ENCODE results near the gene TBC1D21.

TBC1D21 gene

DNA sequence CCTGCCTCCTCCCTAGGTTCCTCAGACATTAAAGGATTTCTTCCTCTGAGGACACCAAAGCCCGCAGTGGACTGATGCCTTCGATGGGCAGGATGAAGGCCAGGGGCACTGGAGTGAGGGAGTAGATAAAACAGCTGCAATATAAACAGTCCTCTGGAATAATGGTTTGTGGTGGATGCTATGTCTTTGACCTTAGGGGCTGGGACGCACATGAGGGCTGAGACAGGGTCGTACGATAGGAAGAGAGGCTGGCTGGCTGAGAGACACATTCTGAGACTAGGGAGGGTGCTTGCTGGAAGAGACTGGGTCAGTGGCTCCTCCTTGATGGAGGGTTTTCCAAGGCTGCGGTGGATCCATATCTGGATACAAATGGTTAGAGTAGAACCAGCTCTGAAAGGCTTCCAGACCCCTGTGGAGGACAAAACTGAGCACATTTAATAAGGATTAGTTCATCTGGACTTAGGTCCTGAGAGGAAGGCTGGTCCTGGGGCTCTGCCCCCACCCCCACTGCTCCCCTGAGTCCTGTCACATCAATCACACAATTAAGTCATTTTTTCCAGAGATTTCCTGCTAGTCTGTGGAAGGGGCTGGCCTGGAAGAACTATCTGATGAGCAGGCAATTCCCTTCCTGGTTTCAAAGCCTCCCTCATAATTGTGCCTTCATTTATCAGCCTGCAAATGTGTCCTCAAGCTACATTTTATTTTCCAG, 15.8 kb downstream of the TBC1D21 start:
- DNase-seq (ENCODE audit: low read depth), result no peak

- no peak for DNase-seq (ENCODE audit: low read depth)
Observed at GRCh38 chr15:73889762-73890124, 16.4 kb downstream of the TBC1D21 start.

GRCh38 chr15:73891328-73892315, 18.3 kb downstream of the TBC1D21 start:
- DNase-seq (ENCODE audit: low read depth), result no peak

DNA sequence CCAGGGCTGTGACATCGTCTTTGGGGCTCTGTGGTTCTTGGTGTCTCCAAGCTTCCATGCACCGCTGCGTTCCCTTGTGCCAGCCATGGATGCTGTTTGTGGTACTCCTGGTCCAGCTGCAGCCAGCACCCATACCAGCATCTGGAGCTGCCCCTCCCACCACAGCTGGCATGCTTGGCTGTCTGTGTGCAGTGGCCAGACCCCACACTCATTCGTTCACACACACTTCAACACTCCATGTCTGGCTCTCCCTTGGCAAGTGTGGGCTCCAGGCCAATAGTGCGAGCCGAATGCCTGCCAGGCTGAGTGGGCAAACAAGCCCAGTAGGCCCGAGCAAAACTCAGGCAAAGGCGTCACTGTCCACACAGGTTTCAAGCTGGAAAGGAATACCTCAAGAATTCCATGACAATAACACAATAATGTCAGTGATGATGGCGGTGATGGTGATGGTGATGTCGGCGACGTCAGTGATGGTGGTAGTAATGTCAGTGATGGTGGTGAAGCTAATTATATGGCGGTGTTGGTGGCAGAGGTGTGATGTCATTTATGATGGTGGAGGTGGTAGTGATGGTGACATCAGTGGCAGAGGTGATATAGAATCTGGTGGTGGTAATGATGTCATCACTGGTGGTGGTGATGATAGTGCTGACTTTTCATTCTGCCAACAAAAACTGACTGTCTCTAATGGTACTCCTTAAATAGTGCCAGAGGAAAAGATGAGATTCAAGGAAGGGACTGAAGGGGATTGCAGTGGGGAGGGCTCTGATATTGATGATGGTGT, 19.3 kb downstream of the TBC1D21 start:
- DNase-seq (ENCODE audit: low read depth), result no peak

- no peak for DNase-seq (ENCODE audit: low read depth)
Observed at GRCh38 chr15:73894133-73894814, 20.9 kb downstream of the TBC1D21 start.

DNA sequence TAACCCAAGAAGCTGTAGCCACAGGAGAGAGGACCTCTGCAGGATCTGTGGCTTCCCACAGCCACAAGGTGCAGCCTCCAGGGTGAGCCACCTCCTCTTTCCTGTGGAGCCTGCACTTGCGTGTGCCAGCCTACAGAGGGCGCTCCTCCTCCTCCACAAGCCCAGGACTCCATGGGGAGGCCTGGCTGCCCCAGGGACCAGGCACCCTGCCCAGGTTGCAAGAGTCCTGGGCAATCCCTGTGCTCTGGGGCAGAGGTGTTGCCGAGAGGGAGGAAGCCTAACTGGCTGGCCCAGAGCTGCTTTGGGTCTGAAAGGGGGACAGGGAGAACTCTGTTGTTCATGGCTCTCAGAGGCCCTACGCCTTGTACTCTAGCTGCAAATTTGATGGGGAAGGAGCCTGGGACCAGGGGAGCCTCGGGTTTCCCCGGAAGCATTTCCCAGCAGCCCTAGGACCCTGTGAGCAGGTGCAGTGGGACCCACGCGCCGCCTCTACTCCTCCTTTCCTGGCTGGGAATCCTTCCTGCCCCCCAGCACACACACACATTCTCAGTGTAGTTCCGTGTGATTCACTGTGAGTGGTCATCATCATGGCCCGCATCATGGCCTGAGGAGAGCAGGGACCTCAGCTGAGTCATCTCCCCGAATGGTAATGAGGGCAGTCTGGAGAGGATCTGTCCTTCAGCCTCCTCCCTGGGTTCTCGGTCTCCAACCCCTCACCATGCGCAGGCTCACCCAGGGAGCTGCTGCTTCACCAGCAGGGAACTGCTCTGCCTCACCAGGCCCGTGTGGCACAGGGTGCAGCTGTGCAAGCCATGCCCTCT, 24.3 kb downstream of the TBC1D21 start:
- DNase-seq (ENCODE audit: low read depth), result no peak

- no peak for DNase-seq (ENCODE audit: low read depth)
Observed at GRCh38 chr15:73899197-73900094, 26.1 kb downstream of the TBC1D21 start.

DNA sequence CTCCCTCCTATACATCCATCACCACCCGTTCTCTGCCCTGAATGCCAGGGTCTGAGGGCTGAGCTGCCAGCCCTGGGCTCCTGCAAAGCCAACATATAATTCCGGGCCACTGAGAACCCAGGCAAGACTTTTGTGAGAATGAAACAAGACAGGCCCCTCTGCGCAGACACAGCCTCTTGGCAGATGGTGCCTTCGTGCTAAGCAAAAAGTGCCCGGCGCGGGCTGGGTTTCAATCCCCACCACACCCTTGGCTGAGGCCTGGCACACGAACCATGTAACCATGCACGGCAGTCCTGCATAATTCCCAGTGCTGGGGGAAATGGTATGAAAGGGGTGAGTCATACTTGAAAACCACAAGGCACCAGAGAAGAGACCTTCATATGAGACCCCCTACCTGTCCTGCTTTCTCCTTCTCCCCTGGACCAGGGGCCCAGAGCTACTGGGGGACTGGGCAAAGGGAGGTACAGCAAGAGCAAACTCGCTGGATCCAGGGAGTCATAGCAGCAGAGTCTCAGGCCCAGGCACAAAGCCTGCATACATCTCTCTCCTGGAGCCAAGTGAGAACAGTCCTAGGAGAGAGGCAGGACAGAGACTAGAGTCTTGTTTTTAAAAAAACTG, 26.8 kb downstream of the TBC1D21 start:
- no peak for DNase-seq (ENCODE audit: low read depth)

- DNase-seq (ENCODE audit: low read depth), result no peak
Observed at GRCh38 chr15:73901126-73901810, 27.9 kb downstream of the TBC1D21 start.

DNA sequence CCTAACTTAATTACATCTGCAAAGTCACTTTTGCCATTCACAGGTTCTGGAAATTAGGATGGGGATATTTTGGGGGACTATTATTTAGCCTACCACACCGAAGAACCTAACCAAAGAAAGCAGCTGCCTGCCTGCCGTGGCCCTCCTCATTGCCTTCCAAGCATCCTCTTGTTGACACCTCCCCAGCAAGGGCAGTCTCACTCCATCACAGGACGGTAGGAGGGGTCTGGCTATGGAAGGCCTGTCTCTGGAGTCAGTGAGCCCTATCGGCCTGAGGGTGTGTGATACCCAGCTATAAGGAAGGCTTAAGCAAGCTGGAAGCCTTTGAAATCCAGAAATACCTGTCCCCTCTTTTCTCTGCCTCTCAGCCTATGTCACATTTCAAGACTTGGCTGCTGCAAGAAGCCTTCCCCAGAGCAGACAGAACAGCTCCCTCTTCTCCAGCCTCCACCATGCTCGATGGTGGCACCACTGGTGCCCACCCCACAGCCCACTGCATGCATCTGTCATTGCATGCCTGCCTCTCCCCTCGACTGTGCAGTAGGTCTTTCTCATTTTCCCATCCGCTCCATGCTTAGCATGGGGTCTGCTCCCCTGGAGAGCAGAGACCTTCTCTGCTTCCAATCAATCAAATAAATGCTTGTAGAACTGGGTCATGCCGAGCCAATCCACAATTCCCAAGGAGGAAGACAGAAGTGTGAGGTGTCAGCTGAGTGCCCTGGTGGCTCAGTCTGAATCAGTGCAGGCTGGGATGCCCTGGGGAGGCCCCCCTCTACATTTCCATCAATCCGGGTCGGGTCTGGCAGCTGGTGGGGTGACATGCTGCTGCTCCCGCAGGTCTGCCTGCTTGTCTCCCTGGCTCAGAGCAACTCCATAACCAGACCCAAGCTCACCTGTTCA, 29.0 kb downstream of the TBC1D21 start:
- DNase-seq (ENCODE audit: low read depth), result no peak

DNA sequence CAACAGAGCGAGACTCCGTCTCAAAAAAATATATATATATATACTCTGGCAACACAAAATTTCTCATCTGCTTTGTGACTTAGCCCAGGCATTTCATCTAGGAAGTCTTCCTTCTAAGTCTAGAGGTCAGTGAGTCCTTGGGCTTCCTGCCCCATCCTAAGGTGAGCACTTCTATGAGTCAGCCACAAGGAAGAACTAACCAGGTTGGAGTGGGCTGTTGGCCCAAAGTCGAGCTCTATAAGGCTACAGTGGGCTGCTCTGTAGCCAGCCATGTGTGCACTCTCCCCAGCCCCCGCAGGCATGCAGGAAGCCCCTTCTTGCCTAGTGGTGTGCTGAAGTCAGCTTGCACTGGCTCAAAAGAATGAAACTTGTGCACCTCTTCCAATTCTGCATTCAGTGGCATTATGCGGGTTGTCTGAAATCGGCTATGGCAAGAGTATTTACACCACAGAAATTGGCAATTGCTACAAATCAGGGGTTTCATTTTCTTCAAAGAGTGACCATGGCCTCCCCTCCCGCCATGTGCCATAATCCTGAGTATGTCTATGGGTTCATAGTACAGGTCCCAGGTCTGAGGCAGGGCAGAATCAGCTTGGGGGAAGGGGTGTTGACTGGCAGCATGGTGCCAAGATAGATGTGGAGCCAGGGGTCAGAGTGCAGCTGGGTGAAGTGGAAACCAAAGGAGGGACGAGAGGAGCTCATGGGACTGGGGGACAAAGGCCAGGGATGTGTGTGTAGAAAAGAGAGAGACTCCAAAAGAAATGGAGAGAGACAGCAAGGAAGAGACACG, 30.9 kb downstream of the TBC1D21 start:
- DNase-seq (ENCODE audit: low read depth), result no peak

DNA sequence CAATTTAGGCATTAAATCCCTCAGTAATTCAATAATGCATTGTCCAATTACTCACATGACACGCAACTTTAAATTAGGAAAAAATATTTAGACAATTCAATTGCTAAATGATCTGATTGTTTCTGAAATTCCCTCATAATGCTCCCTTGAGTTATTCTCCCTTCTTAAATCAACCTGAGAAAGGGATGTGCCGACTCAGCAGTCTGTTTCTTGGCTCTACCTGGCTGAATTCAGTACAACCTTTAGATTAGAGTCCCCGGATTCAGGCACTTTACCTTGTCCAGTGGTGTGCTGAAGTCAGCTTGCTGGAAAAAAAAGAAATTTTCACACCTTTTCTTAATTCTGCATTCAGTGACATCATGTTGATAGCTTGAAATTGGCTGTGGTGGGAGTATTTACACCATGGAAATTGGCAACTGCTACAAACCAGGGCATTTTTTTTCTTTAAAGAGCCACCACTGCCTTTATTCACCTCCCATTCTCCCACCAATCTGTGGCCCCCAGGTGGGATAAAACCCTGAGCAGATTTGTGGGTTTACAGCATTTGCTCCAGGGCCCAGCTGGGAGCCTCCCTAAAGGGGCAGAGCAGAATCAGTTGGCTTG, 32.0 kb downstream of the TBC1D21 start:
- no peak for DNase-seq (ENCODE audit: low read depth)

- no peak for DNase-seq (ENCODE audit: low read depth)
Observed at GRCh38 chr15:73906346-73907034, 33.1 kb downstream of the TBC1D21 start.

DNA sequence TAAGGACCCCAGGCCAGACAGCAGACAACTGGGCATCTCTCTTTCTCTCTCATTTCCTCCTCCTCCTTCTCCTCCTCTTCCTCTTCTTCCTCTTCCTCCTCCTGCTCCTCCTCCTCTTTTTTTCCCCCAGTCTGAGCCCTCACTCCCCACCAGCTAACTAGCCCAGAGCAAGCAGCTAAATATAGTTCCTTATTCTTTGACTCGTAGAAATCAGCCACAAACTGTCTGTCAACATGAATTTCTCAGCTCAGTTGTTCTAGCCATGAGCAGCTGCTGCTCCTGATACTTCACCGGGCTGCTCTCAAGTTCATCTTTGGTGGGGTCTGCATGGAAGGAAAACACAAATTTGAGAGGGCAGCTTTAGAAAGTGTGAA, 33.7 kb downstream of the TBC1D21 start:
- no peak for DNase-seq (ENCODE audit: low read depth)

DNA sequence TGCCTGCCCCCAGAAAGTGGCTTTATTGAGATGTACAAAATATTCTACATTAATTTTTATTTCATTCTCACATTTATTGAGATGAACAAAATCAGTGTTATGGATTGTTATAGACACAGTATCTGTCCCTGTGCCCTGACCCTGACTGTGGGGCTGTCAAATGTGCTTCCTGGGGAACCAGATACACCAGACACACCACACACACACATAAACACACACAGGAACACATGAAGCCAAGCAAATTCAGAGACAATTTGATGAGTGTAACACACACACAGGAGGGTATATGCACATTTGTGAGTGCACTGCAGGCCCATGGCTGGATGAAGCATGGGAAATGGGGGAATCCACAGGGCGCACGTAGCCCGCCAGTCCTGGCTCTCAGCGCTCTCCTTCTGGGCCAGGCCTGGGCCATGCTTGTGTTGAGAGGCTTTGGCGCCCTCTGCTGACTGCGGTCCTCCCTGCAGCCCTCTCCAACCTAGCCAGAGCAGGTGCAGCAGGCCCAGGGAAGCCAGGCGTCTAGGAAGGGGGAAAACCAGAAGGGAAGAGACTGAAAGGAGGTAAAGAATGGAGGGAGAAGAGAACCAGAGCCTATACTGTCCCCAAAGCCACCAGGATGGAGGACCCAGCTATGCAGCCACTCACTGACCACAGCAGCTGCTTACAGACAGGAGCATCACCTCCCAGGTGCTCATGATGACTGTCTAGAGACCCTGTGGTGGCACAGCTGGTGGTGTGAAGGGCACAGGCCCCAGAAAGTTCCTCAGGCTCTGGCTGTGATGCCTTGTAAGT, 34.9 kb downstream of the TBC1D21 start:
- DNase-seq (ENCODE audit: low read depth), result peak; percentile 52
